Stimulated activated CD8-positive, alpha-beta memory T cell treated with anti-CD3 and anti-CD28 coated beads, Interleukin-7, amount 100 ng/mL, for 4 hours (primary cell): ENCODE measurements around the gene CD74.
A peak's percentile ranks its signal among the peaks of the same experiment; 100 is the strongest.

Experiments
- DNase-seq, 2 donors: peaks; one replicate each; pipeline ENCODE4 v3.0.0-alpha.2; 2020; ENCODE audit warnings: low read depth in 2 of 2

CD74 gene

DNA sequence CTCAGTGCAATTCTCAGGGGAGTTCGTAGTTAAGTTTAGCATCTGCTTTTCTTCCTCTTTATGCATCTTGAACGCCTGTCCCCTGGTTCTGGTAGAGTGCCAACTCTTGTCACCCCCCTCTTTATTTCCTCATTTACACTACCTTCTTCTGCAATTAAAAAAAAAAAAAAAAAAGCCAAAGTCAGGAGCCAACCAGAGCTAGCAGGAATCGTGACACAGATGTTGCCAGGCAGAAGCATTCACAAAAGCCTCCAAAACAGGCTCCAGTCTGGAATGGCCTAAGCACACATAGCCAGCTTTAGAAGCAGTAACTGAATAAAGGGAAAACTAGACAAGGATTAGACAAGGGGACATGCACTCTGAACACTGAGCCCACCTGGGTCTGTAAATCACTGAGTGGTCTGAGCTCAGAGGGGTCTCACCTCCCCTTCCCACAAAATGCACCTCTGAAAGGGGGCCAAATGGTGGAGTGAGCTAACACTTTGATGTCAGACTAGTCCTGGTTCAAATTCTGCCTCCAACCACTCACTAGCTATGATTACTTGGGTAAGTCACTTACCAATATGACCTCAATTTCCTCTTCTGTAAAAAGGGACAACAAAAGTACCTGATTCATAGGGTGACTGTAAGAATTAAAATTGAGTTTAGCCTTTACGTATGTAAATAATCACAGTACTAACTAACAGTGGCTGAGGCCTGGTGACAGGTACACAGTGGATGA lies 2.0 kb downstream of the CD74 start:
- DNase-seq = peak; percentile 23 to 34

DNA sequence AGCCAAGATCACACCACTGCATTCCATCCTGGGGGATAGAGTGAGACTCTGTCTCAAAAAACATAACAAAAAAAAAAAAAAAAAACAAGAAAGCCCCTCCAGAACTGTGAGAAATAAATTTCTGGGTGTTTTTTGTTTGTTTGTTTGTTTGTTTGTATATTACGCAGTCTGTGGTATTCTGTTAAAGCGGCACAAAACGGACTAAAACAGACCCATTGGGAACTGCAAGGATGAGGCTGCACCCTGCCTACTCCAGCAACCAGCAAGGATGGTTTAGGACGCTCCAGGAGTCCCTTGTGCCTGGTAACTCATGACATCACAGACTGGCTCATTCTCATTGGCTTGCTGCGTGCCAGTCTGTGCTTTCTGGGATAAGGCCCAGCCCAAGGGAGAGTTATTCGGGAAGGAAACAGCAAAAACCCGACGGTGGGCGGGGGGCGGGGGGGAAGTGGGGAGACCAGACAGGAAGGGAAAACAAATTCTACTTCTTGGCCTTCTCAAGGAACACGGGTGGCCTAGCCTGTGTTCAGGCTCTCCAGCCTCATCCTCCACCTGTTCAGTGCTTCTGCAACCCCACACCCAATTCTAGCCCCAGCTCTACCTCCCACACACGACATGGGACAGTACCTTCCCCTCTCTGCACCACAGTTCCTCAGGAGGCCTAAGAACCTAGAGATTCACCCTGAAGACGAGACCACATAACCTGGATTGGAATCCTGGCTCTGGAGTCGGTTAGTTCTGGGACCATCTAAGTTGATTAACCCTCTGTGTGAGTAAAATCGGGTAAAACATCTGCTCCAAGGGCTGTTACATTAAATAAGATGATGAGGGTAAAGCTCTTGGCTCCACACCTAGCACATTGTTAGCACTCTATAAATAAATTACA lies 2.8 kb downstream of the CD74 start:
- DNase-seq = peak in 1 of 2 donors; percentile 15

DNA sequence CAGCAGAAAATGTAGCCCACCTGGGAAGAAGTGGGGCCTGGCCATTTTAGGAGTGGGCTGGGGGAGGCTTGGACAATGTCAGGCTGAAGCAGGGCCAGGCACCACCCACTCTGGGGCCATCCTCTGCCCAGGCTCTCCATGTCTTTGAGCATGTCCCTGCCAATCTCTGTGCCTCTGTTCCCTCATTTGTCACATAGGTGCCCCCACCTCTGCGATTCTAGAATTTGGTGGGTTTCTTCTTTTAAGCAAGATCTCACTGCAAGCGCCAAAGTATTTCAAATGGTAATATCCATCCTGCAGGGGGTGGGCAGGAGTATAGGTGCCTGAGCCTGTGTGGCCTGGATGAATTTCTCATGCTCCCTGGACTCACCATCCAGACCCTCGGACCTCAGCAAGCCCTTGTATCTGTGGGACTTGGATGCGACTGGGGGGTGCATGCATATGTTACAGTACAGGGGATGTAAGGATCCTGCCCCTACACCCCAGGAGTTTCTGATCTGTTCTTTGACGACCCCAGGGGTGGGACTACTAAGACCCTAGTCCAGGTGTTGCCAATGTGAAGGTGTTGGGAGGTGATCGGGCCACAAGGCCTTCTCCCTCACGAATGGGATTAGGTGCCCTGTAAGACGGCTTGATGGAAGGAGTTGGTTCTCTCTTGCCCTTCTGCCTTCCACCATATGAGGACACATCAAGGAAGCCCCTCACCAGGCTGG lies 4.3 kb downstream of the CD74 start:
- DNase-seq = no peak

GRCh38 chr5:150407096-150407720 lies 5.5 kb downstream of the CD74 start:
- no peak for DNase-seq

- DNase-seq = no peak
Measured at GRCh38 chr5:150406723-150407095, 6.0 kb downstream of the CD74 start.

GRCh38 chr5:150406103-150406722 lies 6.5 kb downstream of the CD74 start:
- DNase-seq = no peak

- DNase-seq = no peak
Measured at GRCh38 chr5:150404941-150405816, 7.5 kb downstream of the CD74 start.

DNA sequence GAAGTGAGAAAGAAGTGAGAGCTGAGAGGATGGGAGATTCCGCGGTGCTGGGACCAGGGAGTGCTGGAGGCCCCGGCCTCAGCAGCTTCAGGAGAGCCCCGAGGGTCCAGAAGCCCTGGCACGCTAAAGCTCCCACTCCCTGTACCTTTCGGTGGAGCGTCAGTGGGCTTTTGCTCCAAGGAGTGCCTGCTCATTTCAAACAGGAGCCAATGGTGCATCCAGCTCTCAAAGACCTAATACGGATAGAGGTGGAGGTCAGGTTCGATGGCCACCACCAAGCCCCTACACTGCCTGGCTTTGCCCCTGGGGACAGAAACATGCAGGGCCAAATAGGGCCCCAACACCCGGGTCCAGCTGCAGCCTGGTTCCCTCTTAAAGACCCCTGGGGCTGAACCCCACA lies 8.2 kb downstream of the CD74 start:
- no peak for DNase-seq

DNA sequence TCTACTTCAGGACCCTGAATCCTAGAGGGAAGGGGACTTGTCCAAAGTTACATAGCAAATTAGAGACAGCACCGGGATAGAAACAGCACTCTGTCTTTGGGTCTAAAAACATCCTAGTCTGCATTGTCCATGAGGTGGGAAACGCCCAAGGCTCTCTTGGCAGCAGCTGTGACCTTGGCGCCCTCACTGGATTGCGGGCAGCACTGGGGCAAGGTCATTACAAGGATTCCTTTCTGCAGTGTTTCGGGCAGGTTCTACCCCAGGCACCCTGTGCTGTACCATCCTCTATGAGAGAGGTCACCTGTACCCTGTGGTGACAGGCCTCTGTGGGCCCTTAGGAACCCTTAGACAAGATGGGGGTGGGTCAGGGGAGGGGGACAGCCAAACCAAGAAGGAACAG lies 8.6 kb downstream of the CD74 start:
- DNase-seq = no peak

- DNase-seq = no peak
Measured at GRCh38 chr5:150402901-150403342, 9.8 kb downstream of the CD74 start.

GRCh38 chr5:150402229-150402773 lies 10.4 kb downstream of the CD74 start:
- no peak for DNase-seq

DNA sequence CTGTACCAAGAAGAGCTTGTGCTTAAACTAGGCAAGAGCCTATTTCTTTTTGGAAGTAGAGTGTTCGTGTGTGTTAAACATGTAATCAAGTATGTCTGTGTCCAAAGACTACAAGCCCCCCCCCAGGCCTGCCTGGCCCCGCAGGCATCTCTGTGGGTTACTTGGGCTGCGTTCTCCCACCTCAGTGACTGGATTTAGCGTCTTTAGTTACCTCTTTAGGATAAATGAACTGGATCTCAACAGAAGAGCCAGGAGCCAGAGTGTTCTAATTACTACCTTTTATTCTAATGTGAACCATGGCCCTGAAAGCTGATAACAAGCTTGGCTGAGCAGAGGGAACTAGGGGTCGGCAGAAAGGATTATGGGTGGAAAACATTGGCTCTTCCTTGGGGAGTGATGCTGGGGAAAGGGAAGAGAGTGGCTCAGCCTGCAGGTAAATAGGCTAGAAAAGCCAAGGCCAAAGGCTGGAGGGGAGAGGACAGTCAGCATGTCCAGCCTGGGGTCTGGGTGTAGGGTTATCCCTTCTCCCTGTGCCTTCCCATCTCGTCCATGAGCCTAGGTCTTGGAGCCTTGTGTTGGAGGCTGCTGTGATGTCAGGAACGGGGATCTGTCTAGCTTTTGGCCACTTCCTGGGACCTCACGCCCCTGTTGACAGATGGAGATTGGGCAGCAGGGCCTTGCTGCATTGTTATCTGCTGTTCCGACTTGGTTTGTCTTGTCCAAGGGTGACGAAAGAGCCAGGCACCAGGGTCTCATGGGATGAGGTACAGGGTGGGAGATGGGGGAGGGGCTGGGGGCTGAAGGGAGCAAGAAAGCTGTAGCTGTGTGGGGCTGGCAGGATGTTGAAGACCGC lies 11.1 kb downstream of the CD74 start:
- no peak for DNase-seq

GRCh38 chr5:150401076-150401375 lies 11.7 kb downstream of the CD74 start:
- no peak for DNase-seq

GRCh38 chr5:150400316-150401075 lies 12.2 kb downstream of the CD74 start:
- no peak for DNase-seq

GRCh38 chr5:150399524-150400211 lies 13.0 kb downstream of the CD74 start:
- no peak for DNase-seq

DNA sequence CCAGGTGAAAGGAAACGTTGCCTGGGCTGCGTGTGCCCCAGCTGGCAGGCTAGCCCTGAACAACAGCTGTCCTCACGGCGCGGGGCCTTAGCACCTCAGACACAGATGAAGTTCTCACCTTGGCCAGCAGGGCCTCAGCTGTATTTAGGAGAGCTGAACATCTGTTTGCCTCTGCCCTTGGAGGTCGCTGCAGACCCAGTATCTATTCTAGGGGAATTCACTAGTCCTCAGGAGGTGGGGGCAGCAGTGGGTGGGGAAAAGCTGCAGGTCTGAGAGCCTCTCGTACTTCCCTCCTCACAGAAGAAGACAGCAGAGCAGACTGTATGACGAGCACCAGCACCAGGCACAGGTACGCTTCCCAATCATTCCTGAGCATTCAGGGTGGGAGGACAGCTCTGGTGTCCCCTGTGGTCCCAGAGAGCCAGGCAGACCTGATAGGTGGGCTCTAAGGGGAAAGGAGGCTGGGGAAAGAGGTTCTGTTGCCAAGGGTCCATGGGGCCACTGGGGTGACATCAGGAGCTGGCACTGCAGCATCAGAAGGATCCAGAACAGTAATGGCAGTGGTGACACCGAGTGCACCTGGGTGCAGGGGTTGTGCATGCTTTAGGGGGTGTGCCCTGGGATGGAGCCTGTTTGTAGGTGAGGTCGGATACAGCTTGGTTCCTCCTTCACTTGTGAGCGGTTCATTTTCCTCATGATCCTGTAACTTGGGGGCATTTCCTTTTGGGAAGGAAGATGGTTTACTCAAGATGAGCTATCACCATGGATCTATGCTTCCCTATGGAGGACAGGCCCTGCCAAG lies 13.8 kb downstream of the CD74 start:
- DNase-seq = no peak
